ENCODE data around the gene CTNNA3. TPM values are rescaled to one million over a fixed set of nuclear protein-coding genes. Genes with fewer than 3 reads are reported as not detected.

The CTNNA3 gene
- total and polyA plus RNA-seq, 4 donors = under 0.01 to 39.8 (median 0.09) TPM

GRCh38 chr10:66852811-66853210, 843.2 kb downstream of the CTNNA3 start:
- Histone ChIP-seq H3K4me3 (no peak overlapping the region), H3K27me3 (ENCODE audit: control insufficient read depth in 3 of 3, insufficient read depth in 3 of 3, low read length in 2 of 3) (no peaks in the 10 kb centered on the region), H3K9ac (ENCODE audit: insufficient read depth in 1 of 2, low read length in 2 of 2) (no peak overlapping the region), H3K36me3 (ENCODE audit: control insufficient read depth in 4 of 4, insufficient read depth in 4 of 4, low read length in 4 of 4) (no peaks in the 10 kb centered on the region), H3K4me1 (ENCODE audit: control insufficient read depth in 5 of 5, insufficient read depth in 5 of 5, low read length in 5 of 5) (no peaks in the 10 kb centered on the region), H3K27ac (ENCODE audit: low read depth in 1 of 2, low read length in 1 of 2) (no peak overlapping the region), H3K9me3 (ENCODE audit: control insufficient read depth in 4 of 4, insufficient read depth in 3 of 4, low read length in 3 of 4) (no peaks in the 10 kb centered on the region)
- DNase-seq (no peak), ATAC-seq (ENCODE audit: insufficient read depth, low FRiP score) (no peak)
- no peak for TF ChIP-seq CTCF (IDR thresholded peaks at IDR 0.05; ENCODE audit: control extremely low read depth, extremely low read depth)
- 81 to 84% methylated on average over 1 of the region's 1 CpG for WGBS, 2 donors

GRCh38 chr10:66848856-66849255, 847.1 kb downstream of the CTNNA3 start:
- Histone ChIP-seq H3K27me3 (ENCODE audit: control insufficient read depth in 3 of 3, insufficient read depth in 3 of 3, low read length in 2 of 3) (no peaks in the 10 kb centered on the region), H3K36me3 (ENCODE audit: control insufficient read depth in 4 of 4, insufficient read depth in 4 of 4, low read length in 4 of 4) (no peaks in the 10 kb centered on the region), H3K4me1 (ENCODE audit: control insufficient read depth in 5 of 5, insufficient read depth in 5 of 5, low read length in 5 of 5) (no peaks in the 10 kb centered on the region), H3K4me3 (no peak overlapping the region), H3K9me3 (ENCODE audit: control insufficient read depth in 4 of 4, insufficient read depth in 3 of 4, low read length in 3 of 4) (no peaks in the 10 kb centered on the region), H3K9ac (ENCODE audit: insufficient read depth in 1 of 2, low read length in 2 of 2) (no peak overlapping the region), H3K27ac (ENCODE audit: low read depth in 1 of 2, low read length in 1 of 2) (no peak overlapping the region)
- no peak for ATAC-seq (ENCODE audit: insufficient read depth, low FRiP score)
- peak in 2 of 3 donors; percentile 59 to 63 for DNase-seq
- no peak for TF ChIP-seq CTCF (IDR thresholded peaks at IDR 0.05; ENCODE audit: control extremely low read depth, extremely low read depth)
- 66 to 69% methylated on average over 3 of the region's 3 CpGs for WGBS, 2 donors

GRCh38 chr10:66844176-66844942, 851.6 kb downstream of the CTNNA3 start:
- Histone ChIP-seq H3K36me3 (ENCODE audit: control insufficient read depth in 4 of 4, insufficient read depth in 4 of 4, low read length in 4 of 4) (no peaks in the 10 kb centered on the region), H3K27ac (ENCODE audit: low read depth in 1 of 2, low read length in 1 of 2) (no peak overlapping the region), H3K4me3 (no peak overlapping the region), H3K4me1 (ENCODE audit: control insufficient read depth in 5 of 5, insufficient read depth in 5 of 5, low read length in 5 of 5) (no peaks in the 10 kb centered on the region), H3K9me3 (ENCODE audit: control insufficient read depth in 4 of 4, insufficient read depth in 3 of 4, low read length in 3 of 4) (no peaks in the 10 kb centered on the region), H3K27me3 (ENCODE audit: control insufficient read depth in 3 of 3, insufficient read depth in 3 of 3, low read length in 2 of 3) (no peaks in the 10 kb centered on the region), H3K9ac (ENCODE audit: insufficient read depth in 1 of 2, low read length in 2 of 2) (no peak overlapping the region)
- TF ChIP-seq CTCF (IDR thresholded peaks at IDR 0.05; ENCODE audit: control extremely low read depth, extremely low read depth) = no peak
- ATAC-seq (ENCODE audit: insufficient read depth, low FRiP score) (no peak), DNase-seq (peak in 1 of 3 donors; percentile 42)
- WGBS, 2 donors = 94 to 96% methylated on average over 1 of the region's 1 CpG
